Neural cell (in vitro differentiated cells): Measurements from ENCODE around the gene B4GALNT3.

Source experiments
- CTCF ChIP-seq: fragments of 450-650 bp; IDR thresholded peaks from 2 replicates; pipeline ENCODE4 v1.5.1; 2014; ENCODE audit warnings: antibody characterized with exemption, mild to moderate bottlenecking, moderate library complexity; ENCODE audit not compliant: poor library complexity, severe bottlenecking
- EP300 ChIP-seq: fragments of 450-650 bp; conservative IDR thresholded peaks from 2 replicates; pipeline ENCODE4 v1.6.1; 2014; ENCODE audit warnings: antibody characterized with exemption, mild to moderate bottlenecking, moderate library complexity; ENCODE audit not compliant: poor library complexity, severe bottlenecking
- EZH2 ChIP-seq: fragments of 200-600, 300-800 bp; shearing (Covaris generic), sonication (generic); IDR thresholded peaks from 2 replicates; pipeline ENCODE4 v1.6.1; 2014; ENCODE audit warnings: antibody characterized with exemption, low read length, borderline replicate concordance, mild to moderate bottlenecking; ENCODE audit not compliant: insufficient read depth, poor library complexity, severe bottlenecking
- MXI1 ChIP-seq: fragments of 450-650 bp; conservative IDR thresholded peaks from 2 replicates; pipeline ENCODE4 v1.6.1; 2014; ENCODE audit warnings: antibody characterized with exemption, mild to moderate bottlenecking; ENCODE audit not compliant: poor library complexity, severe bottlenecking
- POLR2AphosphoS5 ChIP-seq: IDR thresholded peaks from 2 replicates; pipeline ENCODE4 v1.6.1; 2012
- RAD21 ChIP-seq: fragments of 450-650 bp; conservative IDR thresholded peaks from 2 replicates; pipeline ENCODE4 v1.6.1; 2014; ENCODE audit warnings: antibody characterized with exemption, mild to moderate bottlenecking, moderate library complexity
- REST ChIP-seq: IDR thresholded peaks from 2 replicates; pipeline ENCODE4 v1.6.1; 2012; ENCODE audit warnings: borderline replicate concordance
- SMC3 ChIP-seq: fragments of 450-650 bp; conservative IDR thresholded peaks from 2 replicates; pipeline ENCODE4 v1.6.1; 2014; ENCODE audit warnings: antibody characterized with exemption, mild to moderate bottlenecking, moderate library complexity; ENCODE audit not compliant: poor library complexity
- TAF1 ChIP-seq: IDR thresholded peaks from 2 replicates; pipeline ENCODE4 v1.6.1; 2012; ENCODE audit warnings: low read depth

GRCh38 chr12:597926-598568 is 138.3 kb downstream of the B4GALNT3 start:
- TF ChIP-seq EZH2 (no peak), CTCF (no peak), POLR2AphosphoS5 (no peak), TAF1 (no peak), REST (no peak), SMC3 (no peak), RAD21 (no peak), EP300 (no peak), MXI1 (no peak)
